HAP-1 (cell line): Measurements from ENCODE around the gene TRIP12.
"Not testable (repeated sequence)": the region's sequence is repeated elsewhere in the genome, so short reads cannot be mapped to it uniquely, and the experiment has no call there.

ENCODE experiments used
- DNase-seq, 2 experiments: peaks; one replicate each; pipeline ENCODE4 v3.0.0-alpha.2; 2016 to 2020; ENCODE audit warnings: low spot score in 2 of 2
- H3K27me3 ChIP-seq: fragments of 250-450 bp; sonication (Bioruptor Pico); 2 replicates; pipeline ENCODE4 v1.5.1; 2020; ENCODE audit warnings: low read depth, mild to moderate bottlenecking, moderate library complexity
- H3K36me3 ChIP-seq: fragments of 250-450 bp; sonication (Bioruptor Pico); replicated peaks from 2 replicates; pipeline ENCODE4 v1.5.1; 2020; ENCODE audit warnings: mild to moderate bottlenecking
- H3K4me1 ChIP-seq: fragments of 250-450 bp; sonication (Bioruptor Pico); 2 replicates; pipeline ENCODE4 v1.5.1; 2020; ENCODE audit warnings: mild to moderate bottlenecking
- H3K4me3 ChIP-seq: fragments of 250-450 bp; sonication (Bioruptor Pico); 2 replicates; pipeline ENCODE4 v1.5.1; 2020; ENCODE audit warnings: mild to moderate bottlenecking, moderate library complexity
- H3K9me3 ChIP-seq: fragments of 250-450 bp; sonication (Bioruptor Pico); 2 replicates; pipeline ENCODE4 v1.5.1; 2020; ENCODE audit warnings: mild to moderate bottlenecking, moderate library complexity
- in situ Hi-C: fragments of 300-500 bp; cut with MboI; formaldehyde crosslinking; loops from 3 replicates; pipeline ENCODE4 v1.14.3; 2020; ENCODE audit warnings: low sequenced_read_pairs, inconsistent platforms, mixed read lengths

The TRIP12 gene

GRCh38 chr2:229905601-229906000 lies 16.2 kb downstream of the TRIP12 start:
- peak; percentile 63 to 64 for DNase-seq
- Histone ChIP-seq H3K27me3 (no peaks in the 10 kb centered on the region), H3K36me3 (peaks cover 12% of the 10 kb centered on the region), H3K9me3 (no peaks in the 10 kb centered on the region), H3K4me3 (no peak overlapping the region), H3K4me1 (peaks cover 17% of the 10 kb centered on the region)
- in situ Hi-C loops, result no loop called here

- no peaks in the 10 kb centered on the region for H3K27me3 ChIP-seq
- no peak overlapping the region for H3K4me3 ChIP-seq
- peaks cover 11% of the 10 kb centered on the region for H3K36me3 ChIP-seq
- DNase-seq, result no peak
- in situ Hi-C loops, result no loop called here
- H3K4me1 ChIP-seq, result peaks cover 24% of the 10 kb centered on the region
- H3K9me3 ChIP-seq, result no peaks in the 10 kb centered on the region
Observed at GRCh38 chr2:229903037-229903436, 18.8 kb downstream of the TRIP12 start.

GRCh38 chr2:229901819-229902218 lies 20.0 kb downstream of the TRIP12 start:
- H3K27me3 ChIP-seq, result no peaks in the 10 kb centered on the region
- H3K36me3 ChIP-seq, result peaks cover 1% of the 10 kb centered on the region; the same call in 1 of the 2 replicates
- H3K9me3 ChIP-seq, result no peaks in the 10 kb centered on the region
- no peak for DNase-seq
- in situ Hi-C loops, result no loop called here
- no peak overlapping the region for H3K4me3 ChIP-seq
- H3K4me1 ChIP-seq, result peaks cover 26% of the 10 kb centered on the region

GRCh38 chr2:229900514-229900913 lies 21.3 kb downstream of the TRIP12 start:
- H3K9me3 ChIP-seq, H3K4me3 ChIP-seq, in situ Hi-C loops, H3K27me3 ChIP-seq, H3K36me3 ChIP-seq, DNase-seq: not testable (repeated sequence)
- peaks cover 23% of the 10 kb centered on the region for H3K4me1 ChIP-seq

GRCh38 chr2:229900012-229900411 lies 21.8 kb downstream of the TRIP12 start:
- in situ Hi-C loops, result no loop called here
- no peak for DNase-seq
- Histone ChIP-seq H3K27me3 (no peaks in the 10 kb centered on the region), H3K36me3 (no peaks in the 10 kb centered on the region; the same call in 1 of the 2 replicates), H3K4me3 (no peak overlapping the region), H3K4me1 (peaks cover 19% of the 10 kb centered on the region), H3K9me3 (no peaks in the 10 kb centered on the region)

GRCh38 chr2:229899604-229900003 lies 22.2 kb downstream of the TRIP12 start:
- in situ Hi-C loops, result no loop called here

GRCh38 chr2:229896857-229897256 lies 25.0 kb downstream of the TRIP12 start:
- peaks cover 3% of the 10 kb centered on the region for H3K36me3 ChIP-seq
- no peaks in the 10 kb centered on the region for H3K27me3 ChIP-seq
- no peaks in the 10 kb centered on the region for H3K9me3 ChIP-seq
- in situ Hi-C loops, result no loop called here
- H3K4me3 ChIP-seq, result no peak overlapping the region
- peaks cover 15% of the 10 kb centered on the region for H3K4me1 ChIP-seq
- DNase-seq, result no peak

More at GRCh38 chr2:229899604-229900003, 22.2 kb downstream of the TRIP12 start:
- Histone ChIP-seq H3K4me3 (no peak overlapping the region), H3K4me1 (peaks cover 19% of the 10 kb centered on the region), H3K36me3 (no peaks in the 10 kb centered on the region; the same call in 1 of the 2 replicates), H3K9me3 (no peaks in the 10 kb centered on the region), H3K27me3 (no peaks in the 10 kb centered on the region)
- no peak for DNase-seq

- in situ Hi-C loops, result no loop called here
- no peak for DNase-seq
- H3K36me3 ChIP-seq, result peaks cover 6% of the 10 kb centered on the region
- H3K9me3 ChIP-seq, result no peaks in the 10 kb centered on the region
- H3K4me3 ChIP-seq, result no peak overlapping the region
- no peaks in the 10 kb centered on the region for H3K27me3 ChIP-seq
- H3K4me1 ChIP-seq, result no peaks in the 10 kb centered on the region
Observed at GRCh38 chr2:229889023-229889422, 32.8 kb downstream of the TRIP12 start.

GRCh38 chr2:229888031-229888430 lies 33.8 kb downstream of the TRIP12 start:
- in situ Hi-C loops, result no loop called here
- no peak for DNase-seq
- H3K4me1 ChIP-seq, result no peaks in the 10 kb centered on the region
- no peaks in the 10 kb centered on the region for H3K9me3 ChIP-seq
- no peaks in the 10 kb centered on the region for H3K27me3 ChIP-seq
- no peak overlapping the region for H3K4me3 ChIP-seq
- peaks cover 6% of the 10 kb centered on the region for H3K36me3 ChIP-seq

GRCh38 chr2:229887441-229887840 lies 34.4 kb downstream of the TRIP12 start:
- Histone ChIP-seq H3K36me3 (peaks cover 6% of the 10 kb centered on the region), H3K4me1 (no peaks in the 10 kb centered on the region), H3K27me3 (no peaks in the 10 kb centered on the region), H3K4me3 (no peak overlapping the region), H3K9me3 (no peaks in the 10 kb centered on the region)
- in situ Hi-C loops, result no loop called here
- no peak for DNase-seq

- Histone ChIP-seq H3K27me3 (no peaks in the 10 kb centered on the region), H3K9me3 (no peaks in the 10 kb centered on the region), H3K36me3 (peaks cover 3% of the 10 kb centered on the region), H3K4me1 (no peaks in the 10 kb centered on the region), H3K4me3 (no peak overlapping the region)
- in situ Hi-C loops, result no loop called here
- DNase-seq, result no peak
Observed at GRCh38 chr2:229884775-229885699, 36.8 kb downstream of the TRIP12 start.

GRCh38 chr2:229882583-229882982 lies 39.2 kb downstream of the TRIP12 start:
- in situ Hi-C loops, result no loop called here
- Histone ChIP-seq H3K27me3 (no peaks in the 10 kb centered on the region), H3K4me3 (no peak overlapping the region), H3K36me3 (peaks cover 21% of the 10 kb centered on the region), H3K9me3 (no peaks in the 10 kb centered on the region), H3K4me1 (no peaks in the 10 kb centered on the region)
- DNase-seq, result no peak

GRCh38 chr2:229880892-229881586 lies 40.8 kb downstream of the TRIP12 start:
- Histone ChIP-seq H3K4me1 (no peaks in the 10 kb centered on the region), H3K9me3 (no peaks in the 10 kb centered on the region), H3K27me3 (no peaks in the 10 kb centered on the region), H3K36me3 (peaks cover 25% of the 10 kb centered on the region), H3K4me3 (no peak overlapping the region)
- no peak for DNase-seq
- in situ Hi-C loops, result no loop called here
